Measurements from ENCODE around the gene CDC42EP4.

CDC42EP4 gene

DNA sequence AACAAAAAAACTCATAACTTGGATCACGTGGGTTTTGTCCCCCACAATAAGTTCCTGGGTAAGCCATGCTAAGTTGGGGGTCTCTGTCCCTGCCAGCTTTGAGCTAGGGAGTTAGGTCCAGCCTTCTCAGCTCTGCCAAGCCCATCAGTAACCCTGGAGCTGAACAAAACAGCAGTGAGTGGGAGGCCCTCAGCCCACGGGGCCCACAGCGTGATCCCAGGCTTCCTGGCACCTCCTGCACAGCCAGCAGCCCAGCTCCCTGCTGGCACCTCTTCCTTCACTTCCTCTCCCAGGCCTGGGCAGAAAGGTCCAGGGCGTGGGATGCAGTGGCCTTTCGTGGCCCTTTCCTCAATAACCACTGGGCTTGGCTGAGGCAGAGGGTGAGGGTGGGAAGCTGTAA, 35.5 kb upstream of the CDC42EP4 start:
- no peak overlapping the region for H3K4me3 ChIP-seq (ENCODE audit: low read depth, low read length)
- no peaks in the 10 kb centered on the region for H3K9me3 ChIP-seq (ENCODE audit: control insufficient read depth, insufficient read depth, low read depth, low read length)
- ChIA-PET CTCF (interaction anchor here (1.1 to 3.2 kb wide), 2 partner anchors 22 to 39 kb away, joined by 3 to 11 read pairs; no protein-coding TSS in a partner anchor), POLR2A (no interaction called here)
- no peak overlapping the region for H3K27ac ChIP-seq (ENCODE audit: extremely low read depth, low read depth, low read length)
- TF ChIP-seq EGR2 (tag by site-specific recombination; IDR thresholded peaks at IDR 0.05; ENCODE audit: low read depth) = peak; percentile 80
- peak; percentile 87 for TF ChIP-seq ZIC2 (tag by site-specific recombination; IDR thresholded peaks at IDR 0.05)
- TF ChIP-seq ZNF658 (tag by site-specific recombination; IDR thresholded peaks at IDR 0.05) = no peak
- TF ChIP-seq ZFHX2 (tag by site-specific recombination; conservative IDR thresholded peaks at IDR 0.05) = peak; percentile 92
- no peaks in the 10 kb centered on the region for H3K4me1 ChIP-seq (ENCODE audit: control insufficient read depth, insufficient read depth, low read length)
- H3K36me3 ChIP-seq (ENCODE audit: control insufficient read depth in 2 of 2, insufficient read depth in 1 of 2, low read length in 2 of 2) = no peaks in the 10 kb centered on the region

DNA sequence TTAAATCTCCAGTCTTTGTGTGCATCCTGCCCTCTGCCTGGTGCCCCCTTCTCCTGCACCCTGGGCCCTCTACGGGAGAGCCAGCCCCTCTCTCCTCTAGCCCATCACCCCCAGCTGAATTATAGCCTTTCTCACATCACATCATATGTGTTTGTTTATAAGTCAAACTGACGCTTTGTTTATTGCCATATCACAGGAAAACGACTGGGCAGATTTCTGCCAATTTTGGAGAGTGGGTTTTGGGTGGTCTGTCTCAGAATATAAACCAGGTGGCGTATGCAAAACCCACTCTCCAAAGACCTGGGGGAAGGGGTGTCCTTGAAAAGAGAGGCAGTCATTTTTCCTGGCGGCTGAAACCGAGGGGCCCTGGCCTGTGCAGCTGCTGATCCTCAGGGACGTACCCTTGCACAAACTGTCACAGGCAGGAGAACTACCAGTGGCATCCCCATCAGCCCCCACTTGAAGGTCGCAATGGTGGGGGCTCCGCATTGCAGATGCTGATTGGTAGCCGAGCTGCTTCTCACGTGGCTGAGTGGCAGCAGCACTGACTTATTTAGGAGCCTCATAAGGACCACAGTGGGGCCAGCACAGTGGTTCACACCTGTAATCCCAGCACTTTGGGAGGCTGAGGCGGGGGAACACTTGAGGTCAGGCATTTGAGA, 34.8 kb upstream of the CDC42EP4 start:
- H3K27ac ChIP-seq (ENCODE audit: extremely low read depth, low read depth, low read length) = no peak overlapping the region
- ChIA-PET CTCF (interaction anchor here (1.1 to 3.2 kb wide), 2 partner anchors 23 to 38 kb away, joined by 3 to 11 read pairs; no protein-coding TSS in a partner anchor), POLR2A (interaction anchor here (0.6 kb wide), 1 partner anchor 1430 kb away, joined by 5 read pairs; the partner anchor contains the start of gene NAT9)
- TF ChIP-seq, protein P1, sequence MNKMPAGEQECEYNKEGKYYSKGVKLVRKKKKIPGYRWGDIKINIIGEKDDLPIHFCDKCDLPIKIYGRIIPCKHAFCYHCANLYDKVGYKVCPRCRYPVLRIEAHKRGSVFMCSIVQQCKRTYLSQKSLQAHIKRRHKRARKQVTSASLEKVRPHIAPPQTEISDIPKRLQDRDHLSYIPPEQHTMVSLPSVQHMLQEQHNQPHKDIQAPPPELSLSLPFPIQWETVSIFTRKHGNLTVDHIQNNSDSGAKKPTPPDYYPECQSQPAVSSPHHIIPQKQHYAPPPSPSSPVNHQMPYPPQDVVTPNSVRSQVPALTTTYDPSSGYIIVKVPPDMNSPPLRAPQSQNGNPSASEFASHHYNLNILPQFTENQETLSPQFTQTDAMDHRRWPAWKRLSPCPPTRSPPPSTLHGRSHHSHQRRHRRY (tag by site-specific recombination; IDR thresholded peaks at IDR 0.05) = no peak
- no peak for TF ChIP-seq ZNF792 (tag by site-specific recombination; IDR thresholded peaks at IDR 0.05)
- no peak for TF ChIP-seq ZNF558 (tag by site-specific recombination; IDR thresholded peaks at IDR 0.05)
- no peak for TF ChIP-seq ZNF184 (tag by site-specific recombination; IDR thresholded peaks at IDR 0.05)
- no peaks in the 10 kb centered on the region for H3K9me3 ChIP-seq (ENCODE audit: control insufficient read depth, insufficient read depth, low read depth, low read length)
- no peaks in the 10 kb centered on the region; the same call in 1 of the 2 replicates for H3K4me1 ChIP-seq (ENCODE audit: control insufficient read depth, insufficient read depth, low read length)
- no peak overlapping the region for H3K4me3 ChIP-seq (ENCODE audit: low read depth, low read length)
- no peaks in the 10 kb centered on the region for H3K36me3 ChIP-seq (ENCODE audit: control insufficient read depth in 2 of 2, insufficient read depth in 1 of 2, low read length in 2 of 2)

DNA sequence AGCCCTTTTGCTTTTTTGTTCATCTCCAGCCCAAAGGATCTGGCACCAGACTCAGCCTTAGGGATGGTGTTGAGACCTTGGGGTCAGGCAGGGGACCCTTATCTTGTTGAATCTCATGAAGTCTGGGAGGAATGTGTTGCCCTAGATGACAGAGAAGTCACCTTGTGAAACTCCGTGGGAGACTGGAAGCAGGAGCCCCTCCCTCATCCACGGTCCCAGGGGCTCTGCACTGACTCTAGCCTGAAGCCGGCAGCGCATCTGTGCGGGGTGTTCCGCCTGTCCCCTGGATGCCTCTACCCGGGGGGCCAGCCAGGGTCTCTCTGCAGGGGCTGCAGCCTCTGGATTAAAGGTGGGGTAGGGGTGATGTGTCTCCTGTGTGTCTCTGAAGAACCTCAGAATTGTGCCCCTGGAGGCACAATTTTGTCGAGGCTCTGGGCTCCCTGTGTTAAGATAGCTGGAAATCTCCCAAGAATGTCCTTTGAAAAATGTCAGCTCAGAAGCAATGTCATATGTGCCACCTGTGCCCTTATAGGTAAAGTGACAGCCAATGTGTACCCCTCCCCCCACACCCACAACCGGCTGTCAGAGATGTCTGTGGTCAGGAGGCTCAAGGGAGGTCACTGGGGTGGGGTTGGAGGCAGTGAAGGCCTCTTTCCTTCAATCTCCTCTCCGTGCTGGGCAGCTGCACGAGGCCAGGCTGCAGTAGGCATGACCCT, 32.1 kb upstream of the CDC42EP4 start:
- CTCF ChIA-PET = interaction anchor here (0.5 to 1.6 kb wide), 5 partner anchors 22 to 91 kb away, joined by 3 to 5 read pairs (median 3); no protein-coding TSS in a partner anchor
- Histone ChIP-seq H3K27ac (ENCODE audit: extremely low read depth, low read depth, low read length) (no peak overlapping the region), H3K36me3 (ENCODE audit: control insufficient read depth in 2 of 2, insufficient read depth in 1 of 2, low read length in 2 of 2) (no peaks in the 10 kb centered on the region), H3K4me1 (ENCODE audit: control insufficient read depth, insufficient read depth, low read length) (no peaks in the 10 kb centered on the region; the same call in 1 of the 2 replicates), H3K9me3 (ENCODE audit: control insufficient read depth, insufficient read depth, low read depth, low read length) (no peaks in the 10 kb centered on the region), H3K4me3 (ENCODE audit: low read depth, low read length) (no peak overlapping the region)
- TF ChIP-seq, protein P2, sequence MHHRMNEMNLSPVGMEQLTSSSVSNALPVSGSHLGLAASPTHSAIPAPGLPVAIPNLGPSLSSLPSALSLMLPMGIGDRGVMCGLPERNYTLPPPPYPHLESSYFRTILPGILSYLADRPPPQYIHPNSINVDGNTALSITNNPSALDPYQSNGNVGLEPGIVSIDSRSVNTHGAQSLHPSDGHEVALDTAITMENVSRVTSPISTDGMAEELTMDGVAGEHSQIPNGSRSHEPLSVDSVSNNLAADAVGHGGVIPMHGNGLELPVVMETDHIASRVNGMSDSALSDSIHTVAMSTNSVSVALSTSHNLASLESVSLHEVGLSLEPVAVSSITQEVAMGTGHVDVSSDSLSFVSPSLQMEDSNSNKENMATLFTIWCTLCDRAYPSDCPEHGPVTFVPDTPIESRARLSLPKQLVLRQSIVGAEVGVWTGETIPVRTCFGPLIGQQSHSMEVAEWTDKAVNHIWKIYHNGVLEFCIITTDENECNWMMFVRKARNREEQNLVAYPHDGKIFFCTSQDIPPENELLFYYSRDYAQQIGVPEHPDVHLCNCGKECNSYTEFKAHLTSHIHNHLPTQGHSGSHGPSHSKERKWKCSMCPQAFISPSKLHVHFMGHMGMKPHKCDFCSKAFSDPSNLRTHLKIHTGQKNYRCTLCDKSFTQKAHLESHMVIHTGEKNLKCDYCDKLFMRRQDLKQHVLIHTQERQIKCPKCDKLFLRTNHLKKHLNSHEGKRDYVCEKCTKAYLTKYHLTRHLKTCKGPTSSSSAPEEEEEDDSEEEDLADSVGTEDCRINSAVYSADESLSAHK (tag by site-specific recombination; IDR thresholded peaks at IDR 0.05) = no peak
- TF ChIP-seq ZNF324 (tag by site-specific recombination; IDR thresholded peaks at IDR 0.05) = no peak
- no peak for TF ChIP-seq ZBTB48 (tag by site-specific recombination; IDR thresholded peaks at IDR 0.05)
- TF ChIP-seq ZNF629 (tag by site-specific recombination; IDR thresholded peaks at IDR 0.05) = no peak
- TF ChIP-seq ZNF366 (tag by site-specific recombination; conservative IDR thresholded peaks at IDR 0.05) = no peak
- TF ChIP-seq ZNF670 (tag by site-specific recombination; IDR thresholded peaks at IDR 0.05; ENCODE audit: low read depth) = no peak
- POLR2A ChIA-PET = interaction anchor here (0.6 kb wide), 1 partner anchor 8 kb away, joined by 4 read pairs; no protein-coding TSS in a partner anchor

Data from HEK293 (cell line).